Measurements from ENCODE around the gene F8A3. TPM values are rescaled to one million over a fixed set of nuclear protein-coding genes. Genes with fewer than 3 reads are reported as not detected.

F8A3 gene
- total and polyA plus RNA-seq, 2 of the 8 experiments (the other 6 are each of a cell fraction or from before 2014, with no cell fraction given), result 0.11 to 0.60 TPM

DNA sequence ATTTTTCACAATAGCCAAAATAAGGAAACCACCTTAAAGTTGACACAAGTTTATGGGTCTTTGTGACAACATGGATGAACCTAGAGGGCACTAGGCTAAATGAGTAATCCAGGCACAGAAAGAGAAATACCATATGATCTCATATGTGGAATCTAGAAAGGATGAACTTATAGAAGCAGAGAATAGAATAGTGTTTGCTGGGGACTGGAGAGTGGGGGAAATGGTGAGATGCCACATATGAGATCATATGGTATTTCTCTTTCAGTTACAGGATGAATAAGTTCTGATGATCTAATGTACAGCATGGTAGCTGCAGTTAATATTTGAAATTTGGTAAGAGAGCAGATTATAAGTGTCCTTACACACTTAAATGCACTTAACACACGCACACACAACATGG, 40.7 kb downstream of the F8A3 start:
- H2AK5ac ChIP-seq (ENCODE audit: low read depth, low read length), result no peak overlapping the region
- no peak overlapping the region for H2BK5ac ChIP-seq (ENCODE audit: low read depth, low read length)
- WGBS, 2 experiments (ENCODE audit: extremely low coverage in 1 of 2, insufficient coverage in 1 of 2, insufficient read length in 1 of 2, insufficient replicate concordance in 2 of 2, low coverage in 1 of 2, low lambda C conversion rate in 2 of 2, missing lambda C conversion rate in 1 of 2), result 92% methylated on average over 1 of the region's 1 CpG; no CpG with 5 or more reads in 1 of the 2 experiments
- H3K36me3 ChIP-seq (ENCODE audit: control insufficient read depth in 2 of 4, insufficient read depth in 4 of 4, low read length in 3 of 4), result no peaks in the 10 kb centered on the region
- no peaks in the 10 kb centered on the region for H3K4me1 ChIP-seq (replicated peaks in 1 of 4; ENCODE audit: control insufficient read depth in 3 of 4, insufficient read depth in 4 of 4, low read length in 3 of 4)
- no peak overlapping the region for H2BK20ac ChIP-seq (ENCODE audit: low read length)
- H3K27ac ChIP-seq (ENCODE audit: low read depth, low read length), result no peak overlapping the region
- no peak overlapping the region for H2AFZ ChIP-seq (ENCODE audit: low read length)
- peaks cover 0 to 15% of the 10 kb centered on the region in 2 experiments; a peak in 2 of 4 replicates for H3K9me3 ChIP-seq (ENCODE audit: insufficient read depth in 2 of 2, low read depth in 1 of 2, low read length in 1 of 2)
- no peak overlapping the region for H3K4me3 ChIP-seq (ENCODE audit: extremely low read depth in 1 of 4, insufficient read depth in 2 of 4, low read depth in 3 of 4, low read length in 4 of 4)
- H4K91ac ChIP-seq (replicated peaks; ENCODE audit: insufficient read length, low read length), result no peak overlapping the region
- no peak overlapping the region for H2BK15ac ChIP-seq (ENCODE audit: low read length)
- H3K4me2 ChIP-seq (ENCODE audit: insufficient read depth in 1 of 2, low read depth in 2 of 2, low read length in 2 of 2), result no peak overlapping the region
- H3K4ac ChIP-seq (replicated peaks; ENCODE audit: insufficient read length, low read depth, low read length), result no peak overlapping the region
- no peak overlapping the region for H4K8ac ChIP-seq (ENCODE audit: extremely low read depth, insufficient read depth, low read length)
- no peak overlapping the region for H3K23ac ChIP-seq (ENCODE audit: insufficient read length)
- no peak overlapping the region for H2BK120ac ChIP-seq (replicated peaks; ENCODE audit: low read depth, low read length)
- no peaks in the 10 kb centered on the region for H4K20me1 ChIP-seq (replicated peaks in 1 of 2; ENCODE audit: control insufficient read depth in 1 of 2, insufficient read depth in 2 of 2, low read length in 2 of 2)
- H3K79me2 ChIP-seq (ENCODE audit: control insufficient read depth in 1 of 2, insufficient read depth in 2 of 2, low read length in 2 of 2), result no peaks in the 10 kb centered on the region
- DNase-seq (ENCODE audit: low read depth in 1 of 2, low spot score in 2 of 2) (no peak), FAIRE-seq (no peak)
- TF ChIP-seq POU5F1 (IDR thresholded peaks at IDR 0.05; ENCODE audit: low read depth, low read length), result no peak
- no peak for TF ChIP-seq CTBP2 (IDR thresholded peaks at IDR 0.05; ENCODE audit: borderline replicate concordance, insufficient read depth, insufficient read length, low read length)
- TF ChIP-seq CREB1 (IDR thresholded peaks at IDR 0.05), result no peak
- TF ChIP-seq MAX (IDR thresholded peaks at IDR 0.05), result no peak
- TF ChIP-seq YY1 (IDR thresholded peaks at IDR 0.05; ENCODE audit: low read depth, low read length), result no peak
- no peak for TF ChIP-seq CTCF (IDR thresholded peaks at IDR 0.05; ENCODE audit: control extremely low read depth in 1 of 3, insufficient read depth in 1 of 3, low read depth in 1 of 3, low read length in 3 of 3)
- no peak for TF ChIP-seq ATF3 (IDR thresholded peaks at IDR 0.05; ENCODE audit: insufficient read depth, low read depth, low read length)
- TF ChIP-seq SP2 (IDR thresholded peaks at IDR 0.05; ENCODE audit: low read length), result no peak
- no peak for TF ChIP-seq SRF (IDR thresholded peaks at IDR 0.05; ENCODE audit: low read depth, low read length)
- H3K14ac ChIP-seq (ENCODE audit: insufficient read length), result no peak overlapping the region
- no peaks in the 10 kb centered on the region for H3K23me2 ChIP-seq (ENCODE audit: low read depth, low read length)
- ChIA-PET CTCF (ENCODE audit: partially characterized antibody) (no interaction called here), POLR2A (ENCODE audit: partially characterized antibody) (no interaction called here)
- H3K9ac ChIP-seq (replicated peaks in 1 of 4; ENCODE audit: extremely low read depth in 1 of 4, low read depth in 3 of 4, low read length in 3 of 4), result no peak overlapping the region
- H3K18ac ChIP-seq (ENCODE audit: extremely low read depth, low read length), result no peak overlapping the region
- H3K56ac ChIP-seq (replicated peaks; ENCODE audit: insufficient read length, low read depth, low read length), result peak overlapping the region; percentile 6
- H4K5ac ChIP-seq (ENCODE audit: insufficient read length, low read depth, low read length), result no peak overlapping the region
- no peaks in the 10 kb centered on the region for H3K79me1 ChIP-seq (ENCODE audit: low read depth, low read length)
- no peak overlapping the region for H2BK12ac ChIP-seq (ENCODE audit: low read depth, low read length)
- no peaks in the 10 kb centered on the region for H3K27me3 ChIP-seq (replicated peaks in 1 of 4; ENCODE audit: control insufficient read depth in 3 of 4, extremely low read depth in 1 of 4, insufficient read depth in 3 of 4, low read length in 3 of 4)

Measured in H1 (cell line).